ENCODE data around the gene RNF17. TPM values are rescaled to one million over a fixed set of nuclear protein-coding genes. Genes with fewer than 3 reads are reported as not detected.

RNF17 gene
- total and polyA plus RNA-seq, 10 of the 15 experiments (the other 5 are each of a cell fraction or from before 2014, with no cell fraction given) = not detected

DNA sequence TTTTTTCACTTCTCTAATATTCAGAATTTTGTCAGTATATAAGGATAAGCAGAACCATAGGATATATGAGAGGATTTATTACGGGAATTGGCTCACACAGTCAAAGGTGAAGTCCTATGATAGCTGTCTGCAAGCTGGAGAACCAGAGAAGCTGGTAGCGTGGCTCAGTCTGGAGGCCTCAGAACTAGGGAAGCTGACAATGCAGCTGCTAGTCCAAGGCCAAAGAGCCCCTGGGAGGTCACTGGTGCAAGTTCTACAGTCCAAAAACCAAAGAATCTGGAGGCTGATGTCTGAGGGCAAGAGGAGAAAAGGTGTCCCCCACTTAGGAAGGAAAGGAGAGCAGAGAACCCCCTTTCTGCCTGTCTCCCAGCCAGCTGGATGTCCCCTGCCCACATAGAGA lies 114.4 kb downstream of the RNF17 start (continued):
- TF ChIP-seq, protein P1, sequence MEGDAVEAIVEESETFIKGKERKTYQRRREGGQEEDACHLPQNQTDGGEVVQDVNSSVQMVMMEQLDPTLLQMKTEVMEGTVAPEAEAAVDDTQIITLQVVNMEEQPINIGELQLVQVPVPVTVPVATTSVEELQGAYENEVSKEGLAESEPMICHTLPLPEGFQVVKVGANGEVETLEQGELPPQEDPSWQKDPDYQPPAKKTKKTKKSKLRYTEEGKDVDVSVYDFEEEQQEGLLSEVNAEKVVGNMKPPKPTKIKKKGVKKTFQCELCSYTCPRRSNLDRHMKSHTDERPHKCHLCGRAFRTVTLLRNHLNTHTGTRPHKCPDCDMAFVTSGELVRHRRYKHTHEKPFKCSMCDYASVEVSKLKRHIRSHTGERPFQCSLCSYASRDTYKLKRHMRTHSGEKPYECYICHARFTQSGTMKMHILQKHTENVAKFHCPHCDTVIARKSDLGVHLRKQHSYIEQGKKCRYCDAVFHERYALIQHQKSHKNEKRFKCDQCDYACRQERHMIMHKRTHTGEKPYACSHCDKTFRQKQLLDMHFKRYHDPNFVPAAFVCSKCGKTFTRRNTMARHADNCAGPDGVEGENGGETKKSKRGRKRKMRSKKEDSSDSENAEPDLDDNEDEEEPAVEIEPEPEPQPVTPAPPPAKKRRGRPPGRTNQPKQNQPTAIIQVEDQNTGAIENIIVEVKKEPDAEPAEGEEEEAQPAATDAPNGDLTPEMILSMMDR (IDR thresholded peaks at IDR 0.05 in 2 of 3, conservative IDR thresholded peaks at IDR 0.05 in 1 of 3; ENCODE audit: control insufficient read depth in 2 of 3, extremely low read depth in 1 of 3, insufficient read depth in 1 of 3, low read depth in 3 of 3, low read length in 3 of 3) = no peak
- TF ChIP-seq CHD1 (IDR thresholded peaks at IDR 0.05; ENCODE audit: low read depth, low read length) = no peak
- no peak for TF ChIP-seq HDAC6 (IDR thresholded peaks at IDR 0.05; ENCODE audit: unreplicated experiment)
- TF ChIP-seq ZNF207 (IDR thresholded peaks at IDR 0.05; ENCODE audit: borderline replicate concordance) = no peak
- no peak for TF ChIP-seq CHD4 (IDR thresholded peaks at IDR 0.05)

DNA sequence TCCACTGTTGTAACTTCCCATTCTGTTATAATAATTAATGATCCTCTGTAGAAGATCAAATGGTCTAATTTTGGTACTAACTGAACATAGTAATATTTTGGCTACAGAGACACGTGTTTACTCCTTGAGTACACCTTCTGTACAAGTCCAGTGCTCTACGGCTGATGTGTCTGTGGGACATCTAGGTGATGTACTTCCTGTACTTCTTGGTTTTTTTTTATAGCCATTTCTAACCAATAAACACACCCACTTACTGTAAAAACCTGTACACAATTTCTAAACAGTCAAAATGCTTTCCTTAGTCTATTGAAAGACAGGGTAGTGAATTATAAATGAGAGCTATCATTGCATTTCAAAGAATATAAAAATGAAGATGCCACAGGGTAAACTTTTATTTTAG lies 118.7 kb downstream of the RNF17 start:
- ChIA-PET POLR2A (no interaction called here), CTCF (no interaction called here), SMC1A (ENCODE audit: uncharacterized antibody, unreplicated experiment) (no interaction called here), RAD21 (ENCODE audit: unreplicated experiment) (no interaction called here)
- FAIRE-seq = no peak
- TF ChIP-seq JUND (IDR thresholded peaks at IDR 0.05; ENCODE audit: low read depth, low read length) (no peak), BMI1 (IDR thresholded peaks at IDR 0.05; ENCODE audit: borderline replicate concordance) (no peak), EZH2 (IDR thresholded peaks at IDR 0.05; ENCODE audit: borderline replicate concordance, control insufficient read depth, low read depth, low read length) (no peak), YY1 (IDR thresholded peaks at IDR 0.05; ENCODE audit: low read depth, low read length) (no peak), BRCA1 (IDR thresholded peaks at IDR 0.05; ENCODE audit: low read depth, low read length) (no peak), MEF2B (IDR thresholded peaks at IDR 0.05; ENCODE audit: partially characterized antibody, poor library complexity, severe bottlenecking) (no peak), HDGF (IDR thresholded peaks at IDR 0.05) (no peak)
- Histone ChIP-seq H3K4me2 (ENCODE audit: control insufficient read depth, insufficient read depth) (no peak overlapping the region), H3K27me3 (replicated peaks in 1 of 2; ENCODE audit: control insufficient read depth in 2 of 2, insufficient read depth in 2 of 2, low read length in 1 of 2) (no peaks in the 10 kb centered on the region), H3K9me3 (replicated peaks; ENCODE audit: control insufficient read depth, insufficient read depth, low read length) (no peaks in the 10 kb centered on the region), H3K9ac (ENCODE audit: control insufficient read depth, insufficient read depth, low read length) (no peak overlapping the region), H3K4me1 (ENCODE audit: control insufficient read depth, insufficient read depth, low read length) (0 out of 2 replicates have a peak, but pooled peaks cover under 1% of the 10 kb centered on the region), H3K36me3 (ENCODE audit: control insufficient read depth in 2 of 2, insufficient read depth in 2 of 2, low read length in 1 of 2) (peaks cover 0 to 14% of the 10 kb centered on the region in 2 experiments; a peak in 3 of 4 replicates), H3K27ac (ENCODE audit: control insufficient read depth, insufficient read depth) (no peak overlapping the region), H3K79me2 (ENCODE audit: control insufficient read depth, insufficient read depth, low read length) (no peaks in the 10 kb centered on the region), H4K20me1 (ENCODE audit: control insufficient read depth, insufficient read depth) (no peaks in the 10 kb centered on the region), H2AFZ (ENCODE audit: control insufficient read depth, low read depth, low read length) (no peak overlapping the region), H3K4me3 (no peak overlapping the region)
- in situ Hi-C loops (cut with MboI) (no loop called here), intact Hi-C loops (cut with micrococcal nuclease; ENCODE audit: unreplicated experiment) (no loop called here)
- WGBS (ENCODE audit: insufficient coverage, insufficient replicate concordance, low lambda C conversion rate, missing lambda C conversion rate) = 95% methylated on average over 2 of the region's 2 CpGs
- no peak for ATAC-seq
- DNase-seq (ENCODE audit: low read depth, low spot score) = no peak
- BruUV-seq (replicated peaks) = no TSS peak

Data from GM12878 (cell line).